Caco-2 (cell line): ENCODE data around the gene LSM3. TPM values are rescaled to one million over a fixed set of nuclear protein-coding genes. Genes with fewer than 3 reads are reported as not detected.

ENCODE experiments used
- BruUV-seq: library from RNA; stranded (reverse); fragments of 400-500 nt; replicated peaks from 2 replicates; lab custom pipeline; 2021; lab: Mats Ljungman, UMichigan
- CTCF ChIA-PET: fragments of 300-600 bp; sonication (Branson Sonifier 250); formaldehyde crosslinking; loops from one replicate; lab custom pipeline; 2022; ENCODE audit warnings: antibody characterized with exemption; lab: Charles Lee
- POLR2A ChIA-PET: fragments of 300-600 bp; sonication (Branson Sonifier 250); formaldehyde crosslinking; loops from one replicate; lab custom pipeline; 2022; ENCODE audit warnings: antibody characterized with exemption; lab: Charles Lee
- DNase-seq, 2 experiments: peaks; one replicate each; pipeline versions ENCODE4 v3.0.0 to v3.0.0-alpha.2; 2020 to 2022
- H3K27me3 ChIP-seq: replicated peaks from 2 replicates; pipeline ENCODE4 v1.6.0; 2011; ENCODE audit warnings: low read length; ENCODE audit not compliant: control insufficient read depth, insufficient read depth
- H3K36me3 ChIP-seq: 2 replicates; pipeline ENCODE4 v1.5.1; 2011; ENCODE audit warnings: low read length; ENCODE audit not compliant: control insufficient read depth, insufficient read depth
- H3K4me1 ChIP-seq: fragments of 250-450 bp; sonication (Bioruptor Pico); 2 replicates; pipeline ENCODE4 v1.5.1; 2020; ENCODE audit warnings: mild to moderate bottlenecking
- H3K4me3 ChIP-seq: 2 replicates; pipeline ENCODE4 v1.5.1; 2011; ENCODE audit warnings: low read depth, mild to moderate bottlenecking, control low read depth, low read length
- H3K9me3 ChIP-seq: fragments of 250-450 bp; sonication (Bioruptor Pico); 2 replicates; pipeline ENCODE4 v1.5.1; 2020; ENCODE audit warnings: mild to moderate bottlenecking, moderate library complexity
- H3K27ac Mint-ChIP-seq: one replicate; pipeline ENCODE4 v1.8.0; 2022; ENCODE audit warnings: mixed read lengths; ENCODE audit not compliant: unreplicated experiment
- H3K27me3 Mint-ChIP-seq: one replicate; pipeline ENCODE4 v1.8.0; 2022; ENCODE audit warnings: mixed read lengths; ENCODE audit not compliant: insufficient read depth, unreplicated experiment
- H3K36me3 Mint-ChIP-seq: one replicate; pipeline ENCODE4 v1.8.0; 2022; ENCODE audit warnings: mild to moderate bottlenecking, mixed read lengths; ENCODE audit not compliant: insufficient read depth, unreplicated experiment
- H3K4me1 Mint-ChIP-seq: one replicate; pipeline ENCODE4 v1.8.0; 2022; ENCODE audit warnings: low read depth, mixed read lengths; ENCODE audit not compliant: unreplicated experiment
- H3K4me3 Mint-ChIP-seq: one replicate; pipeline ENCODE4 v1.8.0; 2022; ENCODE audit warnings: mild to moderate bottlenecking, moderate library complexity, mixed read lengths; ENCODE audit not compliant: unreplicated experiment
- H3K9me3 Mint-ChIP-seq: one replicate; pipeline ENCODE4 v1.8.0; 2022; ENCODE audit warnings: mixed read lengths; ENCODE audit not compliant: unreplicated experiment
- intact Hi-C: fragments of 100-400 bp; cut with micrococcal nuclease; formaldehyde crosslinking; loops from one replicate; pipeline ENCODE4 v1.10.0; 2022; ENCODE audit not compliant: unreplicated experiment
- total RNA-seq: library from RNA; stranded (reverse); gene quantifications from 2 replicates; pipeline ENCODE4 v1.2.3, GENCODE V29; 2022
- TF ChIP-seq, protein P1 (sequence below), 2 experiments: fragments of 200-600 bp in 1 of 2; IDR thresholded peaks; 1 replicate in 1 of 2; 2 replicates in 1 of 2; pipeline versions ENCODE4 v1.5.1 to v1.8.0; 2011 to 2022; ENCODE audit warnings: antibody characterized with exemption in 1 of 2, control low read depth in 1 of 2, inconsistent platforms in 1 of 2, low read depth in 1 of 2, low read length in 1 of 2, mild to moderate bottlenecking in 1 of 2, moderate library complexity in 1 of 2; ENCODE audit not compliant: insufficient read depth in 1 of 2, severe bottlenecking in 1 of 2, unreplicated experiment in 1 of 2

LSM3 gene
- total RNA-seq, 1 experiment from 2014 or later: 20.5 TPM

- CTCF ChIA-PET: no interaction called here
- Histone ChIP-seq H3K9me3 (no peaks in the 10 kb centered on the region), H3K27me3 (no peaks in the 10 kb centered on the region), H3K4me3 (no peak overlapping the region), H3K36me3 (no peaks in the 10 kb centered on the region), H3K4me1 (peaks cover 69% of the 10 kb centered on the region)
- Mint-ChIP-seq H3K27me3 (no peaks in the 10 kb centered on the region), H3K9me3 (no peaks in the 10 kb centered on the region), H3K36me3 (no peaks in the 10 kb centered on the region), H3K4me1 (peaks cover 57% of the 10 kb centered on the region), H3K27ac (no peak overlapping the region), H3K4me3 (no peak overlapping the region)
- POLR2A ChIA-PET: no interaction called here
- no peak for DNase-seq
- intact Hi-C loops: no loop called here
- TF ChIP-seq, protein P1, sequence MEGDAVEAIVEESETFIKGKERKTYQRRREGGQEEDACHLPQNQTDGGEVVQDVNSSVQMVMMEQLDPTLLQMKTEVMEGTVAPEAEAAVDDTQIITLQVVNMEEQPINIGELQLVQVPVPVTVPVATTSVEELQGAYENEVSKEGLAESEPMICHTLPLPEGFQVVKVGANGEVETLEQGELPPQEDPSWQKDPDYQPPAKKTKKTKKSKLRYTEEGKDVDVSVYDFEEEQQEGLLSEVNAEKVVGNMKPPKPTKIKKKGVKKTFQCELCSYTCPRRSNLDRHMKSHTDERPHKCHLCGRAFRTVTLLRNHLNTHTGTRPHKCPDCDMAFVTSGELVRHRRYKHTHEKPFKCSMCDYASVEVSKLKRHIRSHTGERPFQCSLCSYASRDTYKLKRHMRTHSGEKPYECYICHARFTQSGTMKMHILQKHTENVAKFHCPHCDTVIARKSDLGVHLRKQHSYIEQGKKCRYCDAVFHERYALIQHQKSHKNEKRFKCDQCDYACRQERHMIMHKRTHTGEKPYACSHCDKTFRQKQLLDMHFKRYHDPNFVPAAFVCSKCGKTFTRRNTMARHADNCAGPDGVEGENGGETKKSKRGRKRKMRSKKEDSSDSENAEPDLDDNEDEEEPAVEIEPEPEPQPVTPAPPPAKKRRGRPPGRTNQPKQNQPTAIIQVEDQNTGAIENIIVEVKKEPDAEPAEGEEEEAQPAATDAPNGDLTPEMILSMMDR (IDR thresholded peaks at IDR 0.05; ENCODE audit: insufficient read depth in 1 of 2, low read depth in 1 of 2, low read length in 1 of 2, severe bottlenecking in 1 of 2, unreplicated experiment in 1 of 2): no peak
- no TSS peak for BruUV-seq
Observed at GRCh38 chr3:14210290-14210688, 31.7 kb downstream of the LSM3 start.

DNA sequence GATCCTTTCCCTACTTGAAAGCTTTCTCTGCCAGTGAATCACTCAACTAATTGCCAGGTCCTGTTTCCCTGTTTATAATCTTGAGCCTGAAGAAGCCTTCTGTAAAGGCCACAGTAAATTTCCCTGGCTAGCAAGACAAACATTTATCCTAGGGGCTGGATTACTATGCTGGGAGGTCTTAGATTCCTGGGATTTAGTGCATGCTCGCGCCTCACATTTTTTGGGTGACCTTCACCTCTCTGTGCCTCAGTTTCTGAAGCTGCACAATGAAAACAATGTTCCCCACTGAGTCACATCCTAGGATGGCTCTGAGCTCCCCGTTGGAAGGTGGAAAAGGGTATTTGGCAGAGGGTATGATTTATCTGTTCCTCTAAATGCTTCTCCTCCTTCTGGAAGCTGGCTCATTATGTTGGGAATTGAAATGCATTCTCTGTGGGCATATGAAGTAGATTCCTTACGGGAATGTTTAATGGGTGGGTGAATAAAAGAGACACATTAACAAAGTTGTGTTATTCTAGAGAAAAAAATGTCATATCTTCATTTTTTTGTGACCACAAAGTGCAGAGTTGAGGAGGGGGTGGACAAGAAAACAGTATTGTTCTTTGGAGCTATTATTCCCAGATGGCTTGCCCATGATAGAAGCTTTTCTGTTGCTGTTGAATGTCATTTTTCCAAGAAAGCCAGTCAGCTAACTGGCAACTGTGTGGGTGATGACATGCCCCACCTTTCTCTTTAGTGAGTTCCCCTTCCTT, 32.4 kb downstream of the LSM3 start:
- ChIA-PET CTCF (interaction anchor here (3.8 kb wide), 1 partner anchor 7 kb away, joined by 22 read pairs; no protein-coding TSS in a partner anchor), POLR2A (no interaction called here)
- Mint-ChIP-seq H3K27me3 (no peaks in the 10 kb centered on the region), H3K4me1 (peaks cover 61% of the 10 kb centered on the region), H3K27ac (peak overlapping the region; percentile 8), H3K4me3 (no peak overlapping the region), H3K36me3 (no peaks in the 10 kb centered on the region), H3K9me3 (no peaks in the 10 kb centered on the region)
- Histone ChIP-seq H3K9me3 (no peaks in the 10 kb centered on the region), H3K4me3 (no peak overlapping the region), H3K4me1 (peaks cover 74% of the 10 kb centered on the region), H3K36me3 (no peaks in the 10 kb centered on the region), H3K27me3 (no peaks in the 10 kb centered on the region)
- no TSS peak for BruUV-seq
- TF ChIP-seq, protein P1 (IDR thresholded peaks at IDR 0.05; ENCODE audit: insufficient read depth in 1 of 2, low read depth in 1 of 2, low read length in 1 of 2, severe bottlenecking in 1 of 2, unreplicated experiment in 1 of 2): no peak
- intact Hi-C loops: no loop called here
- no peak for DNase-seq

DNA sequence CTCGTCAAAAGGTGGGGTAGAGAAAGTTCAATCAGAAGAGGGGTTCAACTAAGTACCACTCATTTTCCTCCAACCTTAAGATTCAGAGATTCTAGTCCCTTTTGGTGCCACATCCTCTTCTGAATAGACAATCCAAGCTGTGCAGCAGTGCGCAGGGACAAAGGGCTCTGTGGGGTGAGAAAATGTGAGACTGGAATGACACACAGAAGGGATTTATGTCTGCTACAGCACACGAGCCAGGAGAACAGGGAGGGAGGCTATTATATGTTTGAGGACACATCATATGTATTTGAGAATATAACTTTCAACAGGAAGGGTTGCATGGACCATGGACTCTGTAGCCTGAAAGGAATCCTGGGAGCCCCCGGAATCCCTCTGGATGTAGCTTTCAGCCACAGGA, 33.0 kb downstream of the LSM3 start:
- Histone ChIP-seq H3K27me3 (no peaks in the 10 kb centered on the region), H3K4me3 (no peak overlapping the region), H3K4me1 (peaks cover 72% of the 10 kb centered on the region), H3K36me3 (no peaks in the 10 kb centered on the region), H3K9me3 (no peaks in the 10 kb centered on the region)
- BruUV-seq: no TSS peak
- TF ChIP-seq, protein P1 (IDR thresholded peaks at IDR 0.05; ENCODE audit: insufficient read depth in 1 of 2, low read depth in 1 of 2, low read length in 1 of 2, severe bottlenecking in 1 of 2, unreplicated experiment in 1 of 2): no peak
- intact Hi-C loops: no loop called here
- peaks cover 61% of the 10 kb centered on the region for H3K4me1 Mint-ChIP-seq
- H3K36me3 Mint-ChIP-seq: no peaks in the 10 kb centered on the region
- no peaks in the 10 kb centered on the region for H3K9me3 Mint-ChIP-seq
- DNase-seq: no peak
- ChIA-PET POLR2A (no interaction called here), CTCF (interaction anchor here (3.8 kb wide), 1 partner anchor 8 kb away, joined by 22 read pairs; no protein-coding TSS in a partner anchor)
- no peaks in the 10 kb centered on the region for H3K27me3 Mint-ChIP-seq
- H3K4me3 Mint-ChIP-seq: no peak overlapping the region
- H3K27ac Mint-ChIP-seq: peak overlapping the region; percentile 8
